ENCODE data around the gene LRRTM3.

DNA sequence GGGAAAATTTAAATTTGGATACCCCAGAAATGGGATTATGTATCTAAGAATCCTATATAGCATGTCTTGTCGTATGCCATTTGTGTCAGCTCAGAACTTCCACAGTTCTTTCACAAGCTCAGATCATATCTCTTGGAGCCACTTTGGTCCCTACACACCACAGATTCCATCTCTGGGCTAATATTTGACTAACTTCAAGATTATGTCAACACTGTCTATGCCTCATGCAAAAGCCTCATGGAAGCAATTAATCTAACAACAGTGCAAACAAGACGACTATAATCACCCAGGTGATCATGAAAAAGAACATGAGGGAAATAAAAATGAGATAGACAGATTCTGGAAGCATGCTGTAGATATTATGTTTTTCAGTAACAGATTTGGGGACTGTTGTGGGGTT is 189.1 kb downstream of the LRRTM3 start:
- TF ChIP-seq, protein P1, sequence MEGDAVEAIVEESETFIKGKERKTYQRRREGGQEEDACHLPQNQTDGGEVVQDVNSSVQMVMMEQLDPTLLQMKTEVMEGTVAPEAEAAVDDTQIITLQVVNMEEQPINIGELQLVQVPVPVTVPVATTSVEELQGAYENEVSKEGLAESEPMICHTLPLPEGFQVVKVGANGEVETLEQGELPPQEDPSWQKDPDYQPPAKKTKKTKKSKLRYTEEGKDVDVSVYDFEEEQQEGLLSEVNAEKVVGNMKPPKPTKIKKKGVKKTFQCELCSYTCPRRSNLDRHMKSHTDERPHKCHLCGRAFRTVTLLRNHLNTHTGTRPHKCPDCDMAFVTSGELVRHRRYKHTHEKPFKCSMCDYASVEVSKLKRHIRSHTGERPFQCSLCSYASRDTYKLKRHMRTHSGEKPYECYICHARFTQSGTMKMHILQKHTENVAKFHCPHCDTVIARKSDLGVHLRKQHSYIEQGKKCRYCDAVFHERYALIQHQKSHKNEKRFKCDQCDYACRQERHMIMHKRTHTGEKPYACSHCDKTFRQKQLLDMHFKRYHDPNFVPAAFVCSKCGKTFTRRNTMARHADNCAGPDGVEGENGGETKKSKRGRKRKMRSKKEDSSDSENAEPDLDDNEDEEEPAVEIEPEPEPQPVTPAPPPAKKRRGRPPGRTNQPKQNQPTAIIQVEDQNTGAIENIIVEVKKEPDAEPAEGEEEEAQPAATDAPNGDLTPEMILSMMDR (IDR thresholded peaks at IDR 0.05; ENCODE audit: low read depth, low read length, poor library complexity, severe bottlenecking), result no peak
- TF ChIP-seq EZH2phosphoT487 (IDR thresholded peaks at IDR 0.05; ENCODE audit: borderline replicate concordance, low read length), result no peak
